PC-3 (cell line): ENCODE results near the gene ACOT13.

ENCODE experiments used
- CTCF ChIP-seq: fragments of 300-600 bp; sonication (generic); conservative IDR thresholded peaks from 2 replicates; pipeline ENCODE4 v1.5.1; 2017; ENCODE audit warnings: antibody characterized with exemption, low read depth, mild to moderate bottlenecking, low read length
- EZH2 ChIP-seq: fragments of 300-600 bp; sonication (generic); IDR thresholded peaks from one replicate; pipeline ENCODE4 v1.6.1; 2017; ENCODE audit warnings: antibody characterized with exemption, mild to moderate bottlenecking, low read length; ENCODE audit not compliant: unreplicated experiment
- EZH2phosphoT487 ChIP-seq: fragments of 300-600 bp; sonication (generic); IDR thresholded peaks from 2 replicates; pipeline ENCODE4 v1.6.1; 2018; ENCODE audit warnings: mild to moderate bottlenecking, antibody characterized with exemption, low read length, borderline replicate concordance

- TF ChIP-seq CTCF, result no peak
- TF ChIP-seq EZH2, result no peak
- TF ChIP-seq EZH2phosphoT487, result no peak
Observed at GRCh38 chr6:24663189-24663588, 3.7 kb upstream of the ACOT13 start.
